Lower leg skin (tissue), 4 donors: ENCODE measurements around the gene CASK. TPM values are rescaled to one million over a fixed set of nuclear protein-coding genes. Genes with fewer than 3 reads are reported as not detected.
"Not testable (repeated sequence)": the region's sequence is repeated elsewhere in the genome, so short reads cannot be mapped to it uniquely, and the experiment has no call there.

Source experiments
- DNase-seq, 2 donors: peaks; one replicate each; pipeline ENCODE4 v3.0.0-alpha.2; 2019; ENCODE audit warnings: low spot score in 2 of 2
- H3K4me3 ChIP-seq: fragments of 200-600 bp; sonication (generic); 2 replicates; pipeline ENCODE4 v1.5.1; 2017; ENCODE audit warnings: mild to moderate bottlenecking, low read depth; ENCODE audit not compliant: poor library complexity, severe bottlenecking
- CTCF ChIP-seq, 3 donors: fragments of 450-650 bp; IDR thresholded peaks; one replicate each; pipeline ENCODE4 v1.5.1; 2016; ENCODE audit warnings: antibody characterized with exemption in 3 of 3, mild to moderate bottlenecking in 3 of 3, moderate library complexity in 2 of 3
- POLR2A ChIP-seq, 2 donors: fragments of 450-650 bp; IDR thresholded peaks; one replicate each; pipeline ENCODE4 v1.6.1; 2016 to 2017; ENCODE audit warnings: antibody characterized with exemption in 2 of 2, mild to moderate bottlenecking in 1 of 2, moderate library complexity in 1 of 2
- WGBS, 2 donors: methylation state at CpG; one replicate each; pipeline ENCODE4 v1.1.5; 2018; 5-methylcytosine and 5-hydroxymethylcytosine counted together
- intact Hi-C: fragments of 100-400 bp; cut with DNase I; formaldehyde crosslinking; loops from one replicate; pipeline ENCODE4 v1.15.0; 2023; ENCODE audit warnings: low total_unique reads
- total RNA-seq, 4 donors: library from RNA; depleted of rRNA; stranded (reverse); fragments of >200 nt; gene quantifications; one replicate each; pipeline ENCODE4 v1.1.0, GENCODE V29; 2016

Gene CASK
- total RNA-seq, 4 donors from 2014 or later: 22.7 to 43.2 (median 26.8) TPM

- WGBS, 2 donors: 66 to 89% methylated on average over 3 of the region's 3 CpGs
- DNase-seq: no peak
- no peak overlapping the region for H3K4me3 ChIP-seq
- intact Hi-C loops: no loop called here
- TF ChIP-seq CTCF (IDR thresholded peaks at IDR 0.05) (no peak), POLR2A (IDR thresholded peaks at IDR 0.05) (no peak)
Observed at GRCh38 chrX:41720125-41720779, 203.1 kb downstream of the CASK start.

GRCh38 chrX:41719610-41720009, 203.7 kb downstream of the CASK start:
- H3K4me3 ChIP-seq, DNase-seq, intact Hi-C loops: not testable (repeated sequence)
- WGBS, 2 donors: 91 to 98% methylated on average over 6 of the region's 6 CpGs

- intact Hi-C loops: no loop called here
- H3K4me3 ChIP-seq: no peak overlapping the region
- no peak for DNase-seq
- no peak for TF ChIP-seq POLR2A (IDR thresholded peaks at IDR 0.05)
- no peak for TF ChIP-seq CTCF (IDR thresholded peaks at IDR 0.05)
- 74 to 92% methylated on average over 4 of the region's 4 CpGs for WGBS, 2 donors
Observed at GRCh38 chrX:41718481-41719235, 204.7 kb downstream of the CASK start.

- TF ChIP-seq CTCF (IDR thresholded peaks at IDR 0.05): no peak
- TF ChIP-seq POLR2A (IDR thresholded peaks at IDR 0.05): no peak
- no peak overlapping the region for H3K4me3 ChIP-seq
- no peak for DNase-seq
- intact Hi-C loops: no loop called here
- WGBS, 2 donors: 89 to 96% methylated on average over 12 of the region's 12 CpGs
Observed at GRCh38 chrX:41716767-41717473, 206.4 kb downstream of the CASK start.

GRCh38 chrX:41716222-41716621, 207.1 kb downstream of the CASK start:
- 85 to 92% methylated on average over 5 of the region's 5 CpGs for WGBS, 2 donors
- no peak for TF ChIP-seq CTCF (IDR thresholded peaks at IDR 0.05)
- no peak for TF ChIP-seq POLR2A (IDR thresholded peaks at IDR 0.05)
- intact Hi-C loops: no loop called here
- no peak for DNase-seq
- H3K4me3 ChIP-seq: no peak overlapping the region

- TF ChIP-seq CTCF (IDR thresholded peaks at IDR 0.05) (no peak), POLR2A (IDR thresholded peaks at IDR 0.05) (no peak)
- no peak overlapping the region for H3K4me3 ChIP-seq
- no peak for DNase-seq
- intact Hi-C loops: no loop called here
- 75 to 91% methylated on average over 5 of the region's 5 CpGs for WGBS, 2 donors
Observed at GRCh38 chrX:41711021-41711667, 212.2 kb downstream of the CASK start.
